Panc1 (cell line): ENCODE data around the gene TREX2. TPM values are rescaled to one million over a fixed set of nuclear protein-coding genes. Genes with fewer than 3 reads are reported as not detected.

ENCODE experiments used
- ATAC-seq: fragments of 200-7000 bp; cut with Tn5 transposase; 2 replicates; pipeline ENCODE4 v1.9.1; 2020; ENCODE audit warnings: mild to moderate bottlenecking, moderate library complexity
- BruUV-seq: library from RNA; stranded (reverse); fragments of 400-500 nt; replicated peaks from 2 replicates; lab custom pipeline; 2021; lab: Mats Ljungman, UMichigan
- CTCF ChIA-PET: fragments of 300-600 bp; sonication (Branson Sonifier 250); formaldehyde crosslinking; loops from one replicate; lab custom pipeline; 2022; ENCODE audit warnings: antibody characterized with exemption; lab: Charles Lee
- POLR2A ChIA-PET: fragments of 300-600 bp; sonication (Branson Sonifier 250); formaldehyde crosslinking; loops from one replicate; lab custom pipeline; 2022; ENCODE audit warnings: antibody characterized with exemption; lab: Charles Lee
- DNase-seq: peaks from one replicate; pipeline ENCODE4 v3.0.0-alpha.2; 2010; ENCODE audit warnings: low read depth, low spot score
- H3K27ac ChIP-seq: 2 replicates; pipeline ENCODE4 v1.5.1; 2011; ENCODE audit warnings: mild to moderate bottlenecking, low read length, inconsistent platforms
- H3K27me3 ChIP-seq: fragments of 200-500 bp; sonication (Bioruptor generic); 2 replicates; pipeline ENCODE4 v1.6.0; 2014; ENCODE audit warnings: low read length, inconsistent platforms; ENCODE audit not compliant: control insufficient read depth, insufficient read depth
- H3K36me3 ChIP-seq: fragments of 200-500 bp; sonication (Bioruptor generic); 2 replicates; pipeline ENCODE4 v1.5.1; 2014; ENCODE audit warnings: inconsistent platforms, mild to moderate bottlenecking, low read length, moderate library complexity; ENCODE audit not compliant: control insufficient read depth, insufficient read depth
- H3K4me1 ChIP-seq: 2 replicates; pipeline ENCODE4 v1.5.1; 2011; ENCODE audit warnings: inconsistent platforms, mild to moderate bottlenecking, low read length, moderate library complexity; ENCODE audit not compliant: control insufficient read depth, insufficient read depth
- H3K4me3 ChIP-seq, 2 experiments: 2 replicates each; pipeline ENCODE4 v1.5.1; 2011 to 2012; ENCODE audit warnings: low read depth in 2 of 2, low read length in 2 of 2, mild to moderate bottlenecking in 2 of 2, inconsistent platforms in 1 of 2, moderate library complexity in 1 of 2
- H3K9me3 ChIP-seq: fragments of 200-500 bp; sonication (Bioruptor generic); 2 replicates; pipeline ENCODE4 v1.5.1; 2014; ENCODE audit warnings: low read depth, mild to moderate bottlenecking, inconsistent platforms, low read length, moderate library complexity; ENCODE audit not compliant: control insufficient read depth, insufficient read depth
- CTCF ChIP-seq: fragments of 450-650 bp; IDR thresholded peaks from 2 replicates; pipeline ENCODE4 v1.5.1; 2017; ENCODE audit warnings: mild to moderate bottlenecking
- POLR2AphosphoS5 ChIP-seq: IDR thresholded peaks from 2 replicates; pipeline ENCODE4 v1.6.1; 2012; ENCODE audit warnings: mild to moderate bottlenecking, low read depth, low read length, moderate library complexity
- REST ChIP-seq, 2 experiments: IDR thresholded peaks; 2 replicates each; pipeline ENCODE4 v1.6.1; 2011 to 2012; ENCODE audit warnings: low read depth in 2 of 2, control low read depth in 1 of 2, low read length in 1 of 2, mild to moderate bottlenecking in 1 of 2, moderate library complexity in 1 of 2; ENCODE audit not compliant: insufficient read depth in 1 of 2
- SIN3A ChIP-seq: IDR thresholded peaks from 2 replicates; pipeline ENCODE4 v1.6.1; 2012; ENCODE audit warnings: low read depth, mild to moderate bottlenecking, low read length, moderate library complexity, borderline replicate concordance; ENCODE audit not compliant: insufficient read depth
- TCF7L2 ChIP-seq: IDR thresholded peaks from 2 replicates; pipeline ENCODE4 v1.6.1; 2011; ENCODE audit warnings: mild to moderate bottlenecking, low read depth, low read length, inconsistent platforms
- in situ Hi-C: cut with HindIII; loops from 2 replicates; pipeline ENCODE4 v1.10.0; 2016; ENCODE audit warnings: low sequenced_read_pairs, low pct_unique_long_range_greater_than_20kb
- intact Hi-C: fragments of 100-400 bp; cut with micrococcal nuclease; formaldehyde crosslinking; loops from one replicate; pipeline ENCODE4 v1.10.0; 2022; ENCODE audit not compliant: unreplicated experiment
- total RNA-seq: library from RNA; stranded (reverse); gene quantifications from one replicate; pipeline ENCODE4 v1.2.1, GENCODE V29; 2021; ENCODE audit not compliant: unreplicated experiment

Gene TREX2
- total RNA-seq, 1 experiment from 2014 or later, result 2.4 TPM

GRCh38 chrX:153493085-153493484, 47.2 kb upstream of the TREX2 start:
- TF ChIP-seq CTCF, result no peak
- no peak for TF ChIP-seq SIN3A
- no peak for TF ChIP-seq TCF7L2
- no peak for TF ChIP-seq POLR2AphosphoS5
- no peak for TF ChIP-seq REST (IDR thresholded peaks at IDR 0.05; ENCODE audit: insufficient read depth in 1 of 2, low read depth in 2 of 2, low read length in 1 of 2)
- intact Hi-C loops (no loop called here), in situ Hi-C loops (no loop called here)
- no peak for ATAC-seq
- Histone ChIP-seq H3K27me3 (no peaks in the 10 kb centered on the region), H3K27ac (no peak overlapping the region), H3K36me3 (no peaks in the 10 kb centered on the region), H3K4me1 (peaks cover 28% of the 10 kb centered on the region), H3K4me3 (no peak overlapping the region), H3K9me3 (no peaks in the 10 kb centered on the region)
- ChIA-PET POLR2A (no interaction called here), CTCF (no interaction called here)
- no peak for DNase-seq
- no TSS peak for BruUV-seq

- no peak overlapping the region for H3K4me3 ChIP-seq
- no peaks in the 10 kb centered on the region for H3K27me3 ChIP-seq
- no peaks in the 10 kb centered on the region for H3K36me3 ChIP-seq
- ChIA-PET CTCF (no interaction called here), POLR2A (interaction anchor here (0.5 kb wide), 1 partner anchor 22 kb away, joined by 12 read pairs; no protein-coding TSS in a partner anchor)
- ATAC-seq (no peak), DNase-seq (no peak)
- peaks cover 34% of the 10 kb centered on the region for H3K4me1 ChIP-seq
- BruUV-seq, result no TSS peak
- TF ChIP-seq TCF7L2 (no peak), CTCF (no peak), SIN3A (no peak), POLR2AphosphoS5 (no peak), REST (IDR thresholded peaks at IDR 0.05; ENCODE audit: insufficient read depth in 1 of 2, low read depth in 2 of 2, low read length in 1 of 2) (no peak)
- in situ Hi-C loops, result no loop called here
- H3K9me3 ChIP-seq, result no peaks in the 10 kb centered on the region
- no peak overlapping the region for H3K27ac ChIP-seq
- intact Hi-C loops, result no loop called here
Observed at GRCh38 chrX:153492543-153492942, 46.7 kb upstream of the TREX2 start.
